Endometrial microvascular endothelial cells (primary cell): ENCODE results near the gene C11orf58. TPM values are rescaled to one million over a fixed set of nuclear protein-coding genes. Genes with fewer than 3 reads are reported as not detected.

Experiments
- in situ Hi-C: cut with HindIII; loops from 2 replicates; pipeline ENCODE4 v1.10.0; 2017; ENCODE audit warnings: low sequenced_read_pairs, low pct_unique_long_range_greater_than_20kb; ENCODE audit errors: inconsistent ontology term
- total RNA-seq: library from RNA; depleted of rRNA; stranded (reverse); fragments of >200 nt; gene quantifications from one replicate; pipeline ENCODE4 v1.2.3, GENCODE V29; 2015; ENCODE audit errors: inconsistent ontology term

The C11orf58 gene
- total RNA-seq, 1 donor from 2014 or later: 119 TPM

GRCh38 chr11:16764888-16765287 lies 26.4 kb downstream of the C11orf58 start:
- in situ Hi-C loops: no loop called here

- in situ Hi-C loops: no loop called here
These were observed 28.7 kb downstream of the C11orf58 start for GRCh38 chr11:16767137-16767536.

GRCh38 chr11:16767957-16768356 lies 29.5 kb downstream of the C11orf58 start:
- in situ Hi-C loops: no loop called here

GRCh38 chr11:16769386-16769785 lies 30.9 kb downstream of the C11orf58 start:
- in situ Hi-C loops: no loop called here

- in situ Hi-C loops: no loop called here
These were observed 31.6 kb downstream of the C11orf58 start for GRCh38 chr11:16770016-16770415.

GRCh38 chr11:16771350-16772140 lies 33.1 kb downstream of the C11orf58 start:
- in situ Hi-C loops: no loop called here

GRCh38 chr11:16772141-16772512 lies 33.7 kb downstream of the C11orf58 start:
- in situ Hi-C loops: no loop called here

- in situ Hi-C loops: no loop called here
These were observed 35.8 kb downstream of the C11orf58 start for GRCh38 chr11:16773981-16774935.

GRCh38 chr11:16774936-16775613 lies 36.6 kb downstream of the C11orf58 start:
- in situ Hi-C loops: no loop called here

GRCh38 chr11:16775614-16776283 lies 37.3 kb downstream of the C11orf58 start:
- in situ Hi-C loops: no loop called here

- in situ Hi-C loops: no loop called here
These were observed 38.5 kb downstream of the C11orf58 start for GRCh38 chr11:16776711-16777612.

GRCh38 chr11:16777613-16777975 lies 39.1 kb downstream of the C11orf58 start:
- in situ Hi-C loops: no loop called here

- in situ Hi-C loops: no loop called here
These were observed 39.8 kb downstream of the C11orf58 start for GRCh38 chr11:16778286-16778685.

- in situ Hi-C loops: no loop called here
These were observed 40.4 kb downstream of the C11orf58 start for GRCh38 chr11:16778876-16779275.

GRCh38 chr11:16779436-16779835 lies 41.0 kb downstream of the C11orf58 start:
- in situ Hi-C loops: no loop called here

GRCh38 chr11:16780146-16780545 lies 41.7 kb downstream of the C11orf58 start:
- in situ Hi-C loops: no loop called here

GRCh38 chr11:16780698-16781550 lies 42.5 kb downstream of the C11orf58 start:
- in situ Hi-C loops: no loop called here
